Prostate gland (tissue), 2 donors: ENCODE measurements around the gene TOPORS. TPM values are rescaled to one million over a fixed set of nuclear protein-coding genes. Genes with fewer than 3 reads are reported as not detected.

ENCODE experiments used
- DNase-seq: peaks from one replicate; pipeline ENCODE4 v3.0.0-alpha.2; 2019; ENCODE audit warnings: low spot score
- H3K27ac ChIP-seq, 2 donors: fragments of 200-600 bp; sonication (generic); 2 replicates each; pipeline ENCODE4 v1.5.1; 2017 to 2019
- H3K27me3 ChIP-seq: fragments of 200-600 bp; sonication (generic); replicated peaks from 2 replicates; pipeline ENCODE4 v1.5.1; 2019; ENCODE audit not compliant: insufficient read depth
- H3K36me3 ChIP-seq, 2 donors: fragments of 200-600 bp; sonication (generic); 1 replicate in 1 of 2; 2 replicates in 1 of 2; pipeline versions ENCODE4 v1.5.1 to v1.8.1; 2017 to 2019
- H3K4me1 ChIP-seq: fragments of 200-600 bp; sonication (generic); replicated peaks from 2 replicates; pipeline ENCODE4 v1.5.1; 2019
- H3K4me3 ChIP-seq, 2 donors: fragments of 200-600 bp; sonication (generic); 2 replicates each; pipeline ENCODE4 v1.5.1; 2017 to 2019
- H3K9me3 ChIP-seq: fragments of 200-600 bp; sonication (generic); 2 replicates; pipeline ENCODE4 v1.5.1; 2017
- CTCF ChIP-seq, 4 experiments: fragments of 200-600 bp in 2 of 4; fragments of 450-650 bp in 2 of 4; sonication (generic) in 2 of 4; IDR thresholded peaks; 1 replicate in 3 of 4; 2 replicates in 1 of 4; pipeline ENCODE4 v1.5.1; 2016 to 2019; ENCODE audit warnings: antibody characterized with exemption in 4 of 4, mild to moderate bottlenecking in 2 of 4, moderate library complexity in 2 of 4
- POLR2A ChIP-seq: fragments of 450-650 bp; IDR thresholded peaks from one replicate; pipeline ENCODE4 v1.6.1; 2016; ENCODE audit warnings: antibody characterized with exemption, mild to moderate bottlenecking
- POLR2AphosphoS5 ChIP-seq: sonication (generic); formaldehyde crosslinking; IDR thresholded peaks from one replicate; pipeline ENCODE4 v1.6.1; 2017; ENCODE audit warnings: antibody characterized with exemption
- WGBS: methylation state at CpG from one replicate; pipeline ENCODE4 v1.1.5; 2018; 5-methylcytosine and 5-hydroxymethylcytosine counted together
- intact Hi-C: fragments of 100-400 bp; cut with DNase I; formaldehyde crosslinking; loops from one replicate; pipeline ENCODE4 v1.14.2; 2022
- total RNA-seq, 2 donors: library from RNA; depleted of rRNA; stranded (reverse); fragments of >200 nt; gene quantifications; one replicate each; pipeline ENCODE4 v1.1.0, GENCODE V29; 2016

TOPORS gene
- total RNA-seq, 2 donors from 2014 or later = 18.2 to 27.2 TPM

GRCh38 chr9:32580631-32581300, 28.4 kb upstream of the TOPORS start:
- Histone ChIP-seq H3K4me3 (no peak overlapping the region), H3K27ac (no peak overlapping the region), H3K9me3 (no peaks in the 10 kb centered on the region), H3K4me1 (no peaks in the 10 kb centered on the region), H3K36me3 (no peaks in the 10 kb centered on the region), H3K27me3 (no peaks in the 10 kb centered on the region)
- intact Hi-C loops = loop anchor here (5.0 kb wide), 1 partner anchor 387 kb away; no protein-coding TSS in a partner anchor
- no peak for DNase-seq
- WGBS = 20% methylated on average over 3 of the region's 3 CpGs
- TF ChIP-seq CTCF (IDR thresholded peaks at IDR 0.05) (no peak), POLR2AphosphoS5 (no peak), POLR2A (no peak)

GRCh38 chr9:32579706-32580331, 27.4 kb upstream of the TOPORS start:
- Histone ChIP-seq H3K4me1 (no peaks in the 10 kb centered on the region), H3K27ac (no peak overlapping the region), H3K9me3 (no peaks in the 10 kb centered on the region), H3K36me3 (no peaks in the 10 kb centered on the region), H3K27me3 (no peaks in the 10 kb centered on the region), H3K4me3 (no peak overlapping the region)
- intact Hi-C loops = loop anchor here (2.0 to 10.0 kb wide), 4 partner anchors 55 to 387 kb away; partner anchors contain the start of gene RIGI
- TF ChIP-seq POLR2AphosphoS5 = peak; percentile 35
- peak; percentile 50 to 86 (median 81) for TF ChIP-seq CTCF (IDR thresholded peaks at IDR 0.05)
- no peak for TF ChIP-seq POLR2A
- peak; percentile 48 for DNase-seq
- WGBS = 22% methylated on average over 4 of the region's 4 CpGs

GRCh38 chr9:32578976-32579375, 26.6 kb upstream of the TOPORS start:
- intact Hi-C loops = loop anchor here (2.0 to 10.0 kb wide), 3 partner anchors 54 to 200 kb away; partner anchors contain the start of gene RIGI
- H3K27ac ChIP-seq = no peak overlapping the region
- no peaks in the 10 kb centered on the region for H3K36me3 ChIP-seq
- no peaks in the 10 kb centered on the region for H3K9me3 ChIP-seq
- WGBS = 54% methylated on average over 5 of the region's 5 CpGs
- no peak for DNase-seq
- no peaks in the 10 kb centered on the region for H3K27me3 ChIP-seq
- TF ChIP-seq POLR2A = no peak
- TF ChIP-seq CTCF (IDR thresholded peaks at IDR 0.05) = no peak
- TF ChIP-seq POLR2AphosphoS5 = no peak
- no peak overlapping the region for H3K4me3 ChIP-seq
- H3K4me1 ChIP-seq = no peaks in the 10 kb centered on the region

- H3K4me1 ChIP-seq = no peaks in the 10 kb centered on the region
Measured at GRCh38 chr9:32577316-32577715, 24.9 kb upstream of the TOPORS start.

More at GRCh38 chr9:32577316-32577715, 24.9 kb upstream of the TOPORS start:
- H3K9me3 ChIP-seq = no peaks in the 10 kb centered on the region
- WGBS = 84% methylated on average over 3 of the region's 3 CpGs
- H3K27ac ChIP-seq = no peak overlapping the region
- intact Hi-C loops = loop anchor here (10.0 kb wide), 2 partner anchors 53 to 143 kb away; partner anchors contain the start of gene RIGI
- no peak for TF ChIP-seq POLR2AphosphoS5
- TF ChIP-seq POLR2A = no peak
- no peak for TF ChIP-seq CTCF (IDR thresholded peaks at IDR 0.05)
- no peaks in the 10 kb centered on the region for H3K27me3 ChIP-seq
- H3K4me3 ChIP-seq = no peak overlapping the region
- H3K36me3 ChIP-seq = no peaks in the 10 kb centered on the region
- DNase-seq = no peak
